PC-9 (cell line): ENCODE results near the gene NXNL1.

Experiments
- CTCF ChIP-seq: fragments of 200-600 bp; sonication (generic); conservative IDR thresholded peaks from 2 replicates; pipeline ENCODE4 v1.6.1; 2017; ENCODE audit warnings: mixed run types, antibody characterized with exemption, mild to moderate bottlenecking, moderate library complexity
- EZH2 ChIP-seq: fragments of 200-600 bp; sonication (generic); IDR thresholded peaks from 2 replicates; pipeline ENCODE4 v1.8.0; 2017; ENCODE audit warnings: antibody characterized with exemption, low read depth

GRCh38 chr19:17429641-17430113 lies 31.0 kb downstream of the NXNL1 start:
- TF ChIP-seq CTCF (no peak), EZH2 (no peak)
